ENCODE measurements around the gene KANTR. TPM values are rescaled to one million over a fixed set of nuclear protein-coding genes. Genes with fewer than 3 reads are reported as not detected.

KANTR gene
- total and polyA plus RNA-seq, 3 donors from 2014 or later = 3.0 to 46.1 (median 39.3) TPM

GRCh38 chrX:53095796-53096195 is 1.9 kb downstream of the KANTR start:
- intact Hi-C loops (cut with DNase I; ENCODE audit: low total_unique reads) = no loop called here

GRCh38 chrX:53114864-53115549 is 21.1 kb downstream of the KANTR start:
- no peak overlapping the region for H3K4me3 ChIP-seq
- TF ChIP-seq POLR2A (IDR thresholded peaks at IDR 0.05) (no peak), CTCF (IDR thresholded peaks at IDR 0.05) (no peak)
- intact Hi-C loops (cut with DNase I; ENCODE audit: low total_unique reads) = no loop called here
- 100% methylated on average over 2 of the region's 6 CpGs; no CpG with 5 or more reads in 1 of the 2 donors for WGBS, 2 donors
- no peak for DNase-seq
- no peaks in the 10 kb centered on the region for H3K27me3 ChIP-seq
- no peaks in the 10 kb centered on the region for H3K36me3 ChIP-seq (ENCODE audit: low read depth, missing control alignments)
- no peaks in the 10 kb centered on the region for H3K9me3 ChIP-seq
- peak overlapping the region in 1 of 2 donors; percentile 74 for H3K27ac ChIP-seq
- H3K4me1 ChIP-seq = peaks cover 5% of the 10 kb centered on the region

More at GRCh38 chrX:53095796-53096195, 1.9 kb downstream of the KANTR start:
- no peak for DNase-seq
- H3K36me3 ChIP-seq (ENCODE audit: low read depth, missing control alignments) = no peaks in the 10 kb centered on the region
- no peaks in the 10 kb centered on the region for H3K27me3 ChIP-seq
- H3K4me1 ChIP-seq = peaks cover 3% of the 10 kb centered on the region
- H3K9me3 ChIP-seq = no peaks in the 10 kb centered on the region
- no peak overlapping the region for H3K4me3 ChIP-seq
- no peak overlapping the region for H3K27ac ChIP-seq
- TF ChIP-seq POLR2A (IDR thresholded peaks at IDR 0.05) = no peak
- WGBS, 2 donors = 78 to 86% methylated on average over 3 of the region's 3 CpGs

- WGBS, 2 donors = 50 to 68% methylated on average over 1 to 2 of the region's 2 CpGs
- H3K36me3 ChIP-seq (ENCODE audit: low read depth, missing control alignments) = no peaks in the 10 kb centered on the region
- H3K4me1 ChIP-seq = peaks cover 5% of the 10 kb centered on the region
- peak; percentile 29 for DNase-seq
- peak overlapping the region in 1 of 2 donors; percentile 74 for H3K27ac ChIP-seq
- no peaks in the 10 kb centered on the region for H3K27me3 ChIP-seq
- TF ChIP-seq POLR2A (IDR thresholded peaks at IDR 0.05) = no peak
- no peak for TF ChIP-seq CTCF (IDR thresholded peaks at IDR 0.05)
- intact Hi-C loops (cut with DNase I; ENCODE audit: low total_unique reads) = no loop called here
- no peak overlapping the region for H3K4me3 ChIP-seq
- no peaks in the 10 kb centered on the region for H3K9me3 ChIP-seq
Observed at GRCh38 chrX:53115550-53115874, 21.6 kb downstream of the KANTR start.

GRCh38 chrX:53116101-53116500 is 22.2 kb downstream of the KANTR start:
- Histone ChIP-seq H3K4me3 (no peak overlapping the region), H3K27me3 (no peaks in the 10 kb centered on the region), H3K4me1 (peaks cover 5% of the 10 kb centered on the region), H3K36me3 (ENCODE audit: low read depth, missing control alignments) (no peaks in the 10 kb centered on the region), H3K9me3 (no peaks in the 10 kb centered on the region), H3K27ac (peak overlapping the region in 1 of 2 donors; percentile 74)
- no peak for TF ChIP-seq CTCF (IDR thresholded peaks at IDR 0.05)
- no peak for TF ChIP-seq POLR2A (IDR thresholded peaks at IDR 0.05)
- intact Hi-C loops (cut with DNase I; ENCODE audit: low total_unique reads) = no loop called here
- DNase-seq = peak; percentile 43
- WGBS, 2 donors = 24 to 40% methylated on average over 3 of the region's 3 CpGs

DNA sequence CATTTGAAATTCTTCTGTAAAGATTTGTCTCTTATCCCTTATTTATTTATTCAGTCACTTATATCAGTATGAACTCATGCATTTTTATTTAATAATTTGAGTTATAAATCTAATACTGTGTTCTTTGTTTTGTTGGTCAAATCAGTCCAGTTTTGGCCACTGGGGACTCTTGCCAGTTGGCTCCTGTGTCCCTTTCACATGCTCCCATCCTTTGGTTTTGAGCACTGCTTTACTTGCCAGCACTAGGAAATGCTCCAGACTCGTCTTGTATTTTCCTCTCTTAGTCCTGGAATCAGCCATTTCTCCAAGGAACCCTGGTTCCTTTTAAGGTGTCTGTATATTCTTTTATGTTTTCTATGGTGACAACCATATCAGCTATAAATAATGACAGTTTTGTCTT is 28.1 kb downstream of the KANTR start:
- Histone ChIP-seq H3K27ac (no peak overlapping the region), H3K27me3 (no peaks in the 10 kb centered on the region), H3K9me3 (no peaks in the 10 kb centered on the region), H3K4me3 (no peak overlapping the region), H3K36me3 (ENCODE audit: low read depth, missing control alignments) (no peaks in the 10 kb centered on the region), H3K4me1 (no peaks in the 10 kb centered on the region)
- intact Hi-C loops (cut with DNase I; ENCODE audit: low total_unique reads) = no loop called here
- TF ChIP-seq CTCF (IDR thresholded peaks at IDR 0.05) (no peak), POLR2A (IDR thresholded peaks at IDR 0.05) (no peak)
- peak; percentile 16 for DNase-seq
- 20 to 29% methylated on average over 1 of the region's 1 CpG for WGBS, 2 donors
